ENCODE results near the gene GPR137.
"Not testable (repeated sequence)": the region's sequence is repeated elsewhere in the genome, so short reads cannot be mapped to it uniquely, and the experiment has no call there.

GPR137 gene

GRCh38 chr11:64315667-64316526 is 30.2 kb downstream of the GPR137 start:
- not testable (repeated sequence) for DNase-seq (ENCODE audit: low read depth)
- peak overlapping the region; percentile 79 for H3K4me3 ChIP-seq (ENCODE audit: low read depth, low read length)
- TF ChIP-seq POLR2A (IDR thresholded peaks at IDR 0.05; ENCODE audit: extremely low read depth, insufficient read length): peak; percentile 26

- no peak for TF ChIP-seq POLR2A (IDR thresholded peaks at IDR 0.05; ENCODE audit: extremely low read depth, insufficient read length)
- no peak for TF ChIP-seq MYC (IDR thresholded peaks at IDR 0.05; ENCODE audit: low read depth, low read length)
- TF ChIP-seq, protein P1, sequence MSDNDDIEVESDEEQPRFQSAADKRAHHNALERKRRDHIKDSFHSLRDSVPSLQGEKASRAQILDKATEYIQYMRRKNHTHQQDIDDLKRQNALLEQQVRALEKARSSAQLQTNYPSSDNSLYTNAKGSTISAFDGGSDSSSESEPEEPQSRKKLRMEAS (IDR thresholded peaks at IDR 0.05; ENCODE audit: low read depth, low read length): no peak
- no peak for TF ChIP-seq CTCF (IDR thresholded peaks at IDR 0.05; ENCODE audit: low read depth, low read length)
- H3K4me3 ChIP-seq (ENCODE audit: low read depth, low read length): peak overlapping the region; percentile 79
- peak; percentile 64 for DNase-seq (ENCODE audit: low read depth)
Measured at GRCh38 chr11:64316672-64317324, 31.1 kb downstream of the GPR137 start.

GRCh38 chr11:64317325-64317960 is 31.8 kb downstream of the GPR137 start, which contains the start of gene TRMT112:
Gene TRMT112 (minus strand): TSS chr11:64317559. CDS start chr11:64317526, 33 bp downstream.
- DNase-seq (ENCODE audit: low read depth): peak; percentile 99
- TF ChIP-seq CTCF (IDR thresholded peaks at IDR 0.05; ENCODE audit: low read depth, low read length): no peak
- peak; percentile 55 for TF ChIP-seq MYC (IDR thresholded peaks at IDR 0.05; ENCODE audit: low read depth, low read length)
- TF ChIP-seq POLR2A (IDR thresholded peaks at IDR 0.05; ENCODE audit: extremely low read depth, insufficient read length): peak; percentile 91
- TF ChIP-seq, protein P1 (IDR thresholded peaks at IDR 0.05; ENCODE audit: low read depth, low read length): peak; percentile 81
- peak within 1 kb of the TSS; percentile 79 for H3K4me3 ChIP-seq (ENCODE audit: low read depth, low read length)

DNA sequence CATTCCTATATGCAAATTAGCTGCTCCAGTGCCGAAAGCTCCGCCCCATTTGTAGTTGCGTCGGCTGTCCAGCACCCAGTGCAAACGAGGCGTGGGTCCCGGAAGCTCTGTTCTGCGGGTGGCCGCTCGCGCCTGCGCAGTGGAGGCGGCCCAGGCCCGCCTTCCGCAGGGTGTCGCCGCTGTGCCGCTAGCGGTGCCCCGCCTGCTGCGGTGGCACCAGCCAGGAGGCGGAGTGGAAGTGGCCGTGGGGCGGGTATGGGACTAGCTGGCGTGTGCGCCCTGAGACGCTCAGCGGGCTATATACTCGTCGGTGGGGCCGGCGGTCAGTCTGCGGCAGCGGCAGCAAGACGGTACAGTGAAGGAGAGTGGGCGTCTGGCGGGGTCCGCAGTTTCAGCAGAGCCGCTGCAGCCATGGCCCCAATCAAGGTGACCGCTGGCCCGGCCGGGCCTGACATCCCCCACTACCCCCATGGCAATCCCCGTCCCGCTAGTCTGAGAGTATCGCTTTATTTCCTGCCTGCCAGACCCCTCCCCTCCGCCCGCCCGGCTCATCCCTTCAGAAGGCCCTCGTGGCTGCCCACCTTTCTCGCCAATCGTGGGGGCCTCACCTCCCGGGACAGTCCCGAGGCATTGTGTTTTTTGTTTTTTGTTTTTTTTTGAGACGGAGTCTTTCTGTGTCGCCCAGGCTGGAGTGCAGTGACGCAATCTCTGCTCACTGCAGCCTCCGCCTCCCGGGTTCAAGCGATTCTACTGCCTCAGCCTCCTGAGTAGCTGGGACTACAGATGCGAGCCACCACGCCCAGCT is 32.5 kb downstream of the GPR137 start, which contains the start of gene PRDX5:
PRDX5 (plus strand) TSS at position 161 of the 805 bp plus-strand sequence; CDS start at position 256, 95 bp downstream.
- peak; percentile 77 for TF ChIP-seq POLR2A (IDR thresholded peaks at IDR 0.05; ENCODE audit: extremely low read depth, insufficient read length)
- TF ChIP-seq, protein P1 (IDR thresholded peaks at IDR 0.05; ENCODE audit: low read depth, low read length): peak; percentile 89
- TF ChIP-seq MYC (IDR thresholded peaks at IDR 0.05; ENCODE audit: low read depth, low read length): peak; percentile 91
- TF ChIP-seq CTCF (IDR thresholded peaks at IDR 0.05; ENCODE audit: low read depth, low read length): peak; percentile 15
- peak within 1 kb of the TSS; percentile 79 for H3K4me3 ChIP-seq (ENCODE audit: low read depth, low read length)
- peak; percentile 99 for DNase-seq (ENCODE audit: low read depth)

GRCh38 chr11:64318766-64319761 is 33.4 kb downstream of the GPR137 start:
- DNase-seq (ENCODE audit: low read depth): peak; percentile 89

More at GRCh38 chr11:64318766-64319761, 33.4 kb downstream of the GPR137 start:
- peak overlapping the region; percentile 77 for H3K4me3 ChIP-seq (ENCODE audit: low read depth, low read length)
- no peak for TF ChIP-seq POLR2A (IDR thresholded peaks at IDR 0.05; ENCODE audit: extremely low read depth, insufficient read length)
- no peak for TF ChIP-seq CTCF (IDR thresholded peaks at IDR 0.05; ENCODE audit: low read depth, low read length)
- peak; percentile 64 for TF ChIP-seq MYC (IDR thresholded peaks at IDR 0.05; ENCODE audit: low read depth, low read length)
- TF ChIP-seq, protein P1 (IDR thresholded peaks at IDR 0.05; ENCODE audit: low read depth, low read length): peak; percentile 77

Measured in NB4 (cell line).